ENCODE results near the gene DBT.
"Not testable (repeated sequence)": the region's sequence is repeated elsewhere in the genome, so short reads cannot be mapped to it uniquely, and the experiment has no call there.

The DBT gene

DNA sequence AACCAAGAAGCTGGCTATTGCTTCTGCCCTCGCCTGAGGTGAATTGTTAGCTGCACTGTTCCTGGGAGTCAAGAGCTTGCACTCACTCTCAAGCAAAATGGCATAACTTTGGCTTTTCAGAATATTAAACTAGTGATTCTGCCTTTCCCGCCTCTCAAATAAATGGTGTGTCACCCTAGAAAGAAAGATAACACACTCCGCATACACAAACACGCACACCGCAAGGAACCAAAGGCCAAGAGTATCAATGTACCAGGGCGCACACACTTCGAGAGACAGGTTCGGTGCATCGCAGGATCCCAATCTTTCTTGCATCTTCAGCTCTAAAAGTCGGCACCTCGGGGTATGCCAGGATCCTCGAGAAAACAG is 15.9 kb upstream of the DBT start:
- Histone ChIP-seq H3K4me1 (no peaks in the 10 kb centered on the region), H3K4me2 (ENCODE audit: low read length) (peak overlapping the region; percentile 88), H3K27me3 (ENCODE audit: control insufficient read depth, insufficient read depth, low read length) (no peaks in the 10 kb centered on the region), H3K9ac (peak overlapping the region; percentile 53), H3K79me2 (peaks cover 9% of the 10 kb centered on the region), H3K36me3 (ENCODE audit: control insufficient read depth, insufficient read depth, low read length) (no peaks in the 10 kb centered on the region), H2AFZ (peak overlapping the region; percentile 93), H3K4me3 (ENCODE audit: low read depth, low read length) (peak overlapping the region; percentile 79), H3K9me3 (ENCODE audit: control insufficient read depth, low read length) (no peaks in the 10 kb centered on the region), H3K27ac (peak overlapping the region; percentile 76)
- TF ChIP-seq, protein P1, sequence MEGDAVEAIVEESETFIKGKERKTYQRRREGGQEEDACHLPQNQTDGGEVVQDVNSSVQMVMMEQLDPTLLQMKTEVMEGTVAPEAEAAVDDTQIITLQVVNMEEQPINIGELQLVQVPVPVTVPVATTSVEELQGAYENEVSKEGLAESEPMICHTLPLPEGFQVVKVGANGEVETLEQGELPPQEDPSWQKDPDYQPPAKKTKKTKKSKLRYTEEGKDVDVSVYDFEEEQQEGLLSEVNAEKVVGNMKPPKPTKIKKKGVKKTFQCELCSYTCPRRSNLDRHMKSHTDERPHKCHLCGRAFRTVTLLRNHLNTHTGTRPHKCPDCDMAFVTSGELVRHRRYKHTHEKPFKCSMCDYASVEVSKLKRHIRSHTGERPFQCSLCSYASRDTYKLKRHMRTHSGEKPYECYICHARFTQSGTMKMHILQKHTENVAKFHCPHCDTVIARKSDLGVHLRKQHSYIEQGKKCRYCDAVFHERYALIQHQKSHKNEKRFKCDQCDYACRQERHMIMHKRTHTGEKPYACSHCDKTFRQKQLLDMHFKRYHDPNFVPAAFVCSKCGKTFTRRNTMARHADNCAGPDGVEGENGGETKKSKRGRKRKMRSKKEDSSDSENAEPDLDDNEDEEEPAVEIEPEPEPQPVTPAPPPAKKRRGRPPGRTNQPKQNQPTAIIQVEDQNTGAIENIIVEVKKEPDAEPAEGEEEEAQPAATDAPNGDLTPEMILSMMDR (IDR thresholded peaks at IDR 0.05) = no peak

DNA sequence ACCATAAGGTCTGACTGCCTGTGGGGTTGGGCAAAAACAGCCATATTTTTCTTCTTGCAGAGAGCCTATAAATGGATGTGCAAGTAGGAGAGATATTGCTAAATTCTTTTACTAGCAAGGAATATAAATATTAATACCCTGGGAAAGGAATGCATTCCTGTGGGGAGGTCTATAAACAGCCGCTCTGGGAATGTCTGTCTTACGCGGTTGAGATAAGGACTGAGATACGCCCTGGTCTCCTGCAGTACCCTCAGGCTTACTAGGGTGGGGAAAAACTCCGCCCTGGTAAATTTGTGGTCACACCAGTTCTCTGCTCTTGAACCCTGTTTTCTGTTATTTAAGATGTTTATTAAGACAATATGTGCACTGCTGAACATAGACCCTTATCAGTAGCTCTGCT is 14.4 kb upstream of the DBT start:
- not testable (repeated sequence) for H3K27ac ChIP-seq; H3K79me2 ChIP-seq; H3K27me3 ChIP-seq (ENCODE audit: control insufficient read depth, insufficient read depth, low read length); H3K36me3 ChIP-seq (ENCODE audit: control insufficient read depth, insufficient read depth, low read length); H3K4me1 ChIP-seq; H3K9me3 ChIP-seq (ENCODE audit: control insufficient read depth, low read length); H3K4me3 ChIP-seq (ENCODE audit: low read depth, low read length); H3K4me2 ChIP-seq (ENCODE audit: low read length); H2AFZ ChIP-seq; H3K9ac ChIP-seq

DNA sequence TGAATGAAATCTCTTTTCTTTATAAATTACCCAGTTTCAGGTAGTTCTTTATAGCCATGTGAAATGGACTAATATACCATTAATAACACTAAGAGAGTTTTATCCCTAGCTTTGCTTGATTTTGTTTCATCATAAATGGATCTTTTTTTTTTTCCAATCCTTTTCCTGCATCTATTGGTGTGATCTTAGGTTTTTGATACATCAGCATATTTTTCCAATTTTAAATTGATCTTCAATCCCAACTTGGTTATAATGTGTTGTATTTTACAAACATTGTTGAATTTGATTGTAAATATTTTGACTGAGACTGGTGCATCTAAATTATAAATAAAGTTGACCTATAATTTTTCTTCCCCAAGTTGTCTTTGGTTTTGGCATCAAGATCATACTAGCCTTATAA is 12.1 kb upstream of the DBT start:
- Histone ChIP-seq H2AFZ (no peak overlapping the region), H3K27me3 (ENCODE audit: control insufficient read depth, insufficient read depth, low read length) (no peaks in the 10 kb centered on the region), H3K27ac (no peak overlapping the region), H3K79me2 (peaks cover 6% of the 10 kb centered on the region), H3K9ac (no peak overlapping the region), H3K4me1 (no peaks in the 10 kb centered on the region), H3K4me3 (ENCODE audit: low read depth, low read length) (no peak overlapping the region), H3K9me3 (ENCODE audit: control insufficient read depth, low read length) (no peaks in the 10 kb centered on the region), H3K36me3 (ENCODE audit: control insufficient read depth, insufficient read depth, low read length) (no peaks in the 10 kb centered on the region), H3K4me2 (ENCODE audit: low read length) (no peak overlapping the region)
- TF ChIP-seq, protein P1 (IDR thresholded peaks at IDR 0.05) = no peak

DNA sequence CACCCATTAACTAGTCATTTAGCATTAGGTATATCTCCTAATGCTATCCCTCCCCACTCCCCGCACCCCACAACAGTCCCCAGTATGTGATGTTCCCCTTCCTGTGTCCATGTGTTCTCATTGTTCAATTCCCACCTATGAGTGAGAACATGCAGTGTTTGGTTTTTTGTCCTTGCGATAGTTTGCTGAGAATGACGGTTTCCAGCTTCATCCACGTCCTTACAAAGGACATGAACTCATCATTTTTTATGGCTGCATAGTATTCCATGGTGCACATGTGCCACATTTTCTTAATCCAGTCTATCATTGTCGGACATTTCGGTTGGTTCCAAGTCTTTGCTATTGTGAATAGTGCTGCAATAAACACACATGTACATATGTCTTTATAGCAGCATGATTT is 8.8 kb upstream of the DBT start:
- not testable (repeated sequence) for H3K4me1 ChIP-seq; H3K9me3 ChIP-seq (ENCODE audit: control insufficient read depth, low read length); H3K9ac ChIP-seq; H3K79me2 ChIP-seq; H3K4me3 ChIP-seq (ENCODE audit: low read depth, low read length); H3K4me2 ChIP-seq (ENCODE audit: low read length); H2AFZ ChIP-seq; H3K27me3 ChIP-seq (ENCODE audit: control insufficient read depth, insufficient read depth, low read length); H3K27ac ChIP-seq; H3K36me3 ChIP-seq (ENCODE audit: control insufficient read depth, insufficient read depth, low read length)

DNA sequence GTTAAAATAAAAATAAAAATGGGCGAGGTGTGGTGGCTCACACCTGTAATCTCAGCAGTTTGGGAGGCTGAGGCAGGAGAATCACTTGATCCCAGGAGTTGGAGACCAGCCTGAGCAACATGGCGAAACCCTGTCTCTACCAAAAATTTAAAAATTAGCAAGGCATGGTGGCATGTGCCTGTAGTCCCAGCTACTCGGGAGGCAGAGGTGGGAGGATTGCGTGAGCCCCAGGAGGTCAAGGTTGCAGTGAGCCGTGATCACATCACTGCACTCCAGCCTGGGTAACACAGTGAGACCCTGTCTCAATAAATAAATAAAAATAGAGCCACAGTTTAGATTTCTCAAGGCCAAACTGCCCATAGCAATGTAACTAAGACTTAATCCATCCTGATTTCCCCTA is 6.6 kb upstream of the DBT start:
- not testable (repeated sequence) for H3K79me2 ChIP-seq; H3K4me2 ChIP-seq (ENCODE audit: low read length); H3K27me3 ChIP-seq (ENCODE audit: control insufficient read depth, insufficient read depth, low read length); H3K9ac ChIP-seq; H3K9me3 ChIP-seq (ENCODE audit: control insufficient read depth, low read length); H3K27ac ChIP-seq; H3K4me3 ChIP-seq (ENCODE audit: low read depth, low read length); H3K4me1 ChIP-seq; H2AFZ ChIP-seq; H3K36me3 ChIP-seq (ENCODE audit: control insufficient read depth, insufficient read depth, low read length)

DNA sequence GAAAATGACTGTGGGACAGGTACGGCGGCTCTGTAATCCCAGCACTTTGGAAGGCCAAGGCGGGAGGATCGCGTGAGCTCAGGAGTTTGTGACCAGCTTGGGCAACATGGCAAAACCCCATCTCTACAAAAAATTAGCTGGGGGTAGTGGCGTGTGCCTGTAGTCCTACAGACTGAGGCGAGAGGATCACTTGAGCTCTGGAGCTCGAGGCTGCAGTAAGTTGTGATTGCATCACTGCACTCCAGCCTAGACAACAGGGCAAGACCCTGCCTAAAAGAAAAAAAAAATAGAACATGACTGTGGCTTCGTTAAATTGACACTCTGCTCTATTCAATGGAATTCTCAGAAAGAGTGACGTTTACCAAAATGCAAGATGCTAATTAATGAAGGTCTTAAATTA is 3.9 kb upstream of the DBT start:
- Histone ChIP-seq H3K4me1 (peaks cover 5% of the 10 kb centered on the region), H3K9me3 (ENCODE audit: control insufficient read depth, low read length) (no peaks in the 10 kb centered on the region), H3K79me2 (peaks cover 5% of the 10 kb centered on the region), H3K4me2 (ENCODE audit: low read length) (no peak overlapping the region), H3K27me3 (ENCODE audit: control insufficient read depth, insufficient read depth, low read length) (no peaks in the 10 kb centered on the region), H2AFZ (no peak overlapping the region), H3K9ac (no peak overlapping the region), H3K36me3 (ENCODE audit: control insufficient read depth, insufficient read depth, low read length) (no peaks in the 10 kb centered on the region), H3K27ac (no peak overlapping the region), H3K4me3 (ENCODE audit: low read depth, low read length) (no peak overlapping the region)
- TF ChIP-seq, protein P1 (IDR thresholded peaks at IDR 0.05) = no peak

Measured in parathyroid adenoma (tissue), 2 donors.